OCI-LY1 (cell line): ENCODE results near the gene SYCP1.

ENCODE experiments used
- CTCF ChIP-seq: fragments of 200-600 bp; sonication (generic), shearing (Covaris generic); IDR thresholded peaks from 2 replicates; pipeline ENCODE4 v1.5.1; 2017; ENCODE audit warnings: mild to moderate bottlenecking, antibody characterized with exemption, low read length, moderate library complexity, mixed read lengths
- EZH2 ChIP-seq: fragments of 200-600 bp; sonication (generic), shearing (Covaris generic); IDR thresholded peaks from 2 replicates; pipeline ENCODE4 v1.8.0; 2017; ENCODE audit warnings: borderline replicate concordance, mixed run types, mild to moderate bottlenecking, antibody characterized with exemption, low read length, moderate library complexity, mixed read lengths

GRCh38 chr1:114828251-114828650 lies 26.4 kb upstream of the SYCP1 start:
- TF ChIP-seq CTCF = no peak
- no peak for TF ChIP-seq EZH2
